GM12892 (cell line): ENCODE data around the gene SEMA3F.

Source experiments
- DNase-seq: peaks from one replicate; pipeline ENCODE4 v3.0.0; 2011; ENCODE audit not compliant: insufficient read length
- FAIRE-seq: peaks from 2 replicates; lab custom pipeline; 2011; peaks lifted over from hg19 to GRCh38; lab: Jason Lieb, UNC
- POLR2A ChIP-seq: IDR thresholded peaks from 2 replicates; pipeline ENCODE4 v1.6.1; 2011; ENCODE audit warnings: low read depth, low read length, control low read depth
- POLR2AphosphoS5 ChIP-seq: IDR thresholded peaks from 2 replicates; pipeline ENCODE4 v1.6.1; 2011; ENCODE audit warnings: low read depth, low read length, control low read depth
- TAF1 ChIP-seq: IDR thresholded peaks from 2 replicates; pipeline ENCODE4 v1.6.1; 2011; ENCODE audit warnings: low read depth, mild to moderate bottlenecking, control low read depth, low read length, borderline replicate concordance

SEMA3F gene

GRCh38 chr3:50230794-50231125, 75.6 kb downstream of the SEMA3F start:
- no peak for TF ChIP-seq POLR2A
- no peak for TF ChIP-seq POLR2AphosphoS5
- TF ChIP-seq TAF1, result no peak
- FAIRE-seq (no peak), DNase-seq (no peak)

GRCh38 chr3:50231581-50231980, 76.5 kb downstream of the SEMA3F start:
- no peak for DNase-seq
- TF ChIP-seq POLR2AphosphoS5, result no peak
- no peak for TF ChIP-seq TAF1
- FAIRE-seq, result no peak

- TF ChIP-seq POLR2AphosphoS5 (no peak), POLR2A (no peak), TAF1 (no peak)
- no peak for FAIRE-seq
- DNase-seq, result no peak
Observed at GRCh38 chr3:50232303-50232702, 77.2 kb downstream of the SEMA3F start.

- no peak for FAIRE-seq
- no peak for TF ChIP-seq POLR2A
- TF ChIP-seq TAF1, result no peak
- no peak for TF ChIP-seq POLR2AphosphoS5
- no peak for DNase-seq
Observed at GRCh38 chr3:50233176-50233575, 78.1 kb downstream of the SEMA3F start.

- TF ChIP-seq POLR2A, result peak; percentile 94
- TF ChIP-seq POLR2AphosphoS5, result peak; percentile 87
- TF ChIP-seq TAF1, result peak; percentile 97
- DNase-seq (peak; percentile 99), FAIRE-seq (peak; percentile 100)
Observed at GRCh38 chr3:50235716-50236483, 80.8 kb downstream of the SEMA3F start, which contains the start of gene GNAI2. GNAI2 (plus strand) TSS chr3:50236204; CDS start chr3:50236336, 132 bp downstream.

- DNase-seq, result no peak
- no peak for FAIRE-seq
- TF ChIP-seq POLR2A (no peak), POLR2AphosphoS5 (no peak), TAF1 (no peak)
Observed at GRCh38 chr3:50236484-50237132, 81.5 kb downstream of the SEMA3F start.

- TF ChIP-seq POLR2AphosphoS5, result no peak
- no peak for TF ChIP-seq TAF1
- TF ChIP-seq POLR2A, result no peak
- DNase-seq (no peak), FAIRE-seq (peak; percentile 88)
Observed at GRCh38 chr3:50237133-50237651, 82.1 kb downstream of the SEMA3F start.

- TF ChIP-seq POLR2AphosphoS5 (peak; percentile 77; the same call in 1 of the 2 replicates), POLR2A (peak; percentile 81), TAF1 (peak; percentile 81)
- FAIRE-seq (peak; percentile 97), DNase-seq (peak; percentile 93)
Observed at GRCh38 chr3:50237754-50238548, 82.8 kb downstream of the SEMA3F start.

GRCh38 chr3:50238549-50239026, 83.5 kb downstream of the SEMA3F start:
- DNase-seq (no peak), FAIRE-seq (peak; percentile 40)
- no peak for TF ChIP-seq TAF1
- no peak for TF ChIP-seq POLR2AphosphoS5
- no peak for TF ChIP-seq POLR2A
